Measurements from ENCODE around the gene TRPV3. TPM values are rescaled to one million over a fixed set of nuclear protein-coding genes. Genes with fewer than 3 reads are reported as not detected.
"Not testable (repeated sequence)": the region's sequence is repeated elsewhere in the genome, so short reads cannot be mapped to it uniquely, and the experiment has no call there.

TRPV3 gene
- total and polyA plus RNA-seq, 2 donors (not counting 1 experiment from before 2014, with no cell fraction given), result 1.6 to 18.2 TPM

- intact Hi-C loops (cut with micrococcal nuclease), result no loop called here
- H2AFZ ChIP-seq (ENCODE audit: insufficient read depth, low read depth, low read length, poor library complexity, severe bottlenecking), result no peak overlapping the region
- ATAC-seq (ENCODE audit: low read depth) (no peak), DNase-seq (no peak)
- H3K27me3 ChIP-seq (replicated peaks in 1 of 4; ENCODE audit: control extremely low read depth in 1 of 4, control insufficient read depth in 3 of 4, insufficient read depth in 4 of 4, low read length in 3 of 4), result no peaks in the 10 kb centered on the region
- no peaks in the 10 kb centered on the region for H3K4me1 Mint-ChIP-seq
- H4K20me1 ChIP-seq (ENCODE audit: control insufficient read depth, insufficient read depth, low read length, poor library complexity, severe bottlenecking), result no peaks in the 10 kb centered on the region
- H3K4me2 ChIP-seq (replicated peaks; ENCODE audit: low read depth, low read length, poor library complexity, severe bottlenecking), result no peak overlapping the region
- H3K9ac ChIP-seq (ENCODE audit: low read length), result no peak overlapping the region
- CTCF ChIA-PET, result no interaction called here
- no peaks in the 10 kb centered on the region for H3K79me2 ChIP-seq (ENCODE audit: control insufficient read depth, insufficient read depth, low read length)
- H3K36me3 ChIP-seq (replicated peaks in 1 of 2; ENCODE audit: control extremely low read depth in 1 of 2, control insufficient read depth in 1 of 2, extremely low read depth in 1 of 2, insufficient read depth in 2 of 2, low read length in 1 of 2), result no peaks in the 10 kb centered on the region
- POLR2A ChIA-PET, result no interaction called here
- TF ChIP-seq CTCF (IDR thresholded peaks at IDR 0.05) (no peak), EZH2 (IDR thresholded peaks at IDR 0.05; ENCODE audit: borderline replicate concordance, insufficient read depth, low read depth, low read length, poor library complexity, severe bottlenecking) (no peak)
- no peaks in the 10 kb centered on the region for H3K9me3 ChIP-seq (ENCODE audit: control extremely low read depth in 1 of 3, control insufficient read depth in 2 of 3, insufficient read depth in 1 of 3, low read length in 2 of 3)
- H3K4me1 ChIP-seq (ENCODE audit: control insufficient read depth in 2 of 2, insufficient read depth in 2 of 2, low read length in 2 of 2), result no peaks in the 10 kb centered on the region
- H3K27ac Mint-ChIP-seq, result no peak overlapping the region
- no peak overlapping the region for H3K27ac ChIP-seq (ENCODE audit: low read length in 2 of 2)
- H3K4me3 ChIP-seq (ENCODE audit: control extremely low read depth in 1 of 5, extremely low read depth in 1 of 5, insufficient read depth in 1 of 5, low read depth in 2 of 5, low read length in 4 of 5), result no peak overlapping the region
- 93% methylated on average over 11 of the region's 12 CpGs for WGBS (ENCODE audit: insufficient coverage)
- no peaks in the 10 kb centered on the region for H3K27me3 Mint-ChIP-seq
- no peaks in the 10 kb centered on the region for H3K9me3 Mint-ChIP-seq (ENCODE audit: insufficient read depth)
- H3K4me3 Mint-ChIP-seq, result no peak overlapping the region
Observed at GRCh38 chr17:3526491-3526890, 31.1 kb downstream of the TRPV3 start.

- ATAC-seq (ENCODE audit: low read depth) (no peak), DNase-seq (no peak)
- Histone ChIP-seq H3K36me3 (replicated peaks in 1 of 2; ENCODE audit: control extremely low read depth in 1 of 2, control insufficient read depth in 1 of 2, extremely low read depth in 1 of 2, insufficient read depth in 2 of 2, low read length in 1 of 2) (no peaks in the 10 kb centered on the region), H2AFZ (ENCODE audit: insufficient read depth, low read depth, low read length, poor library complexity, severe bottlenecking) (no peak overlapping the region), H3K9me3 (ENCODE audit: control extremely low read depth in 1 of 3, control insufficient read depth in 2 of 3, insufficient read depth in 1 of 3, low read length in 2 of 3) (no peaks in the 10 kb centered on the region), H3K9ac (ENCODE audit: low read length) (no peak overlapping the region), H3K79me2 (ENCODE audit: control insufficient read depth, insufficient read depth, low read length) (no peaks in the 10 kb centered on the region), H4K20me1 (ENCODE audit: control insufficient read depth, insufficient read depth, low read length, poor library complexity, severe bottlenecking) (no peaks in the 10 kb centered on the region), H3K4me1 (ENCODE audit: control insufficient read depth in 2 of 2, insufficient read depth in 2 of 2, low read length in 2 of 2) (no peaks in the 10 kb centered on the region), H3K27me3 (replicated peaks in 1 of 4; ENCODE audit: control extremely low read depth in 1 of 4, control insufficient read depth in 3 of 4, insufficient read depth in 4 of 4, low read length in 3 of 4) (no peaks in the 10 kb centered on the region), H3K4me2 (replicated peaks; ENCODE audit: low read depth, low read length, poor library complexity, severe bottlenecking) (no peak overlapping the region), H3K4me3 (ENCODE audit: control extremely low read depth in 1 of 5, extremely low read depth in 1 of 5, insufficient read depth in 1 of 5, low read depth in 2 of 5, low read length in 4 of 5) (no peak overlapping the region), H3K27ac (ENCODE audit: low read length in 2 of 2) (no peak overlapping the region)
- H3K4me3 Mint-ChIP-seq, result no peak overlapping the region
- H3K4me1 Mint-ChIP-seq, result no peaks in the 10 kb centered on the region
- intact Hi-C loops (cut with micrococcal nuclease), result no loop called here
- H3K27me3 Mint-ChIP-seq, result no peaks in the 10 kb centered on the region
- CTCF ChIA-PET, result interaction anchor here (0.6 kb wide), 1 partner anchor 109 kb away, joined by 3 read pairs; no protein-coding TSS in a partner anchor
- 96% methylated on average over 12 of the region's 13 CpGs for WGBS (ENCODE audit: insufficient coverage)
- TF ChIP-seq EZH2 (IDR thresholded peaks at IDR 0.05; ENCODE audit: borderline replicate concordance, insufficient read depth, low read depth, low read length, poor library complexity, severe bottlenecking) (no peak), CTCF (IDR thresholded peaks at IDR 0.05) (no peak)
- POLR2A ChIA-PET, result no interaction called here
- H3K9me3 Mint-ChIP-seq (ENCODE audit: insufficient read depth), result no peaks in the 10 kb centered on the region
- no peak overlapping the region for H3K27ac Mint-ChIP-seq
Observed at GRCh38 chr17:3524024-3524423, 33.6 kb downstream of the TRPV3 start.

GRCh38 chr17:3519472-3519871 is 38.1 kb downstream of the TRPV3 start:
- H3K27me3 Mint-ChIP-seq; intact Hi-C loops (cut with micrococcal nuclease); H3K27ac ChIP-seq (ENCODE audit: low read length in 2 of 2); H2AFZ ChIP-seq (ENCODE audit: insufficient read depth, low read depth, low read length, poor library complexity, severe bottlenecking); H3K9ac ChIP-seq (ENCODE audit: low read length); H3K36me3 ChIP-seq (replicated peaks in 1 of 2; ENCODE audit: control extremely low read depth in 1 of 2, control insufficient read depth in 1 of 2, extremely low read depth in 1 of 2, insufficient read depth in 2 of 2, low read length in 1 of 2); H3K4me2 ChIP-seq (replicated peaks; ENCODE audit: low read depth, low read length, poor library complexity, severe bottlenecking); H3K9me3 ChIP-seq (ENCODE audit: control extremely low read depth in 1 of 3, control insufficient read depth in 2 of 3, insufficient read depth in 1 of 3, low read length in 2 of 3); H3K4me3 Mint-ChIP-seq; ATAC-seq (ENCODE audit: low read depth); H3K4me3 ChIP-seq (ENCODE audit: control extremely low read depth in 1 of 5, extremely low read depth in 1 of 5, insufficient read depth in 1 of 5, low read depth in 2 of 5, low read length in 4 of 5); H3K4me1 ChIP-seq (ENCODE audit: control insufficient read depth in 2 of 2, insufficient read depth in 2 of 2, low read length in 2 of 2); H3K4me1 Mint-ChIP-seq; DNase-seq; H3K27me3 ChIP-seq (replicated peaks in 1 of 4; ENCODE audit: control extremely low read depth in 1 of 4, control insufficient read depth in 3 of 4, insufficient read depth in 4 of 4, low read length in 3 of 4); H4K20me1 ChIP-seq (ENCODE audit: control insufficient read depth, insufficient read depth, low read length, poor library complexity, severe bottlenecking); H3K27ac Mint-ChIP-seq; H3K79me2 ChIP-seq (ENCODE audit: control insufficient read depth, insufficient read depth, low read length); H3K9me3 Mint-ChIP-seq (ENCODE audit: insufficient read depth): not testable (repeated sequence)
- POLR2A ChIA-PET, result interaction anchor here (0.8 kb wide), 1 partner anchor 23 kb away, joined by 4 read pairs; no protein-coding TSS in a partner anchor
- WGBS (ENCODE audit: insufficient coverage), result 98% methylated on average over 4 of the region's 4 CpGs
- CTCF ChIA-PET, result interaction anchor here (0.6 kb wide), 1 partner anchor 1945 kb away, joined by 3 read pairs; no protein-coding TSS in a partner anchor
